Measurements from ENCODE around the gene PTPN1.

Gene PTPN1

DNA sequence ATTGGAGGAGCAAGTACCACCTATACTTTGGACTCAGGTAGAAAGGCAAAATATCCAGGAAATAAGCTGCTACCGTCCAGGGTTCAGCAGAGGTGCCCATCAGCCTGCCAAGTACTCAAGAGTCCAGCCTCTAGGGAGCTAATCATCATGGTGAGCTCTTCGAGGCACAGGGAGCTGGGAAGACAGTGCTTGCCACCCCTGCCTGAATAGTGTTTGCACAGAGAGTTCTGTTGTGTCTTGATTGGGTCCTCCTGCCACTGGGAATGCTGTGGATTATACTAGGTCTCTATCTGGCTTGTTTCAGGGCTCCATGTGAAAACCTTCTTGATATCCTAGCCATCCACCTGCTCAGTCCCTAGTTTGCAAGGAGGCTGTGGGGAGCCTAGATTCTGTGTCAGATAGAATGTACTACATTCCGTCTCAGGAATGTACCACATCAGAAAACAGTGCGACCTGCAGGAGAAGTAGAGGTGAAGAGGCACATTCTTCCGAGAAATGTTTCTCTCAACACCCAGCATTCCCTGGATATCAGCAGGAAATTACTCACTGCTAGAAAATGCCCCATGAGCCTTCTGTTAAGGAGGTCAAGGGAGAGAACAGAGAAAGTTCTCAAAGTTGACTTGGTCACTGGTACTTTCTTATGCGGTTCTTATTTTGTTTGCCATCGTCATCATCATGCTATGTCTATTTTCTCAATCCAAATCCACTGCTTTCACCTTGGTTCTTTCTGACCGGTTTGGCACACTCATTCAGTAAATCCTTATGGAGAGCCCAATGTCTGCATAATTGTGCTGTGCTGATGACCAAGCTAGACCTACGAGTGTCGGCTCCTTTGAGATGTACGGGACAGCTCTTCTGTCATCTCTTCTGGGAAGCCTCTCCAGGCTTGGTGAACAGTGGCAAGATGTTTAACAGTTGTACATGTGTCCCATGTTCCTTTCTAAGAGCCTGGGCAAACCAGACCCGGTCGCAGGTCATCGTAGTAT is 30.7 kb downstream of the PTPN1 start:
- H3K9ac ChIP-seq (ENCODE audit: low read depth, low read length), result no peak overlapping the region
- H3K9me3 ChIP-seq (ENCODE audit: insufficient read depth, low read depth, low read length), result no peaks in the 10 kb centered on the region
- H3K36me3 ChIP-seq (ENCODE audit: insufficient read depth, low read depth, low read length), result no peaks in the 10 kb centered on the region
- no peaks in the 10 kb centered on the region for H3K27me3 ChIP-seq (ENCODE audit: insufficient read depth, low read length)
- peaks cover 5% of the 10 kb centered on the region; the same call in 1 of the 2 replicates for H3K4me1 ChIP-seq (ENCODE audit: insufficient read depth, low read length)
- no peak overlapping the region for H3K27ac ChIP-seq (ENCODE audit: low read length)
- no peak overlapping the region for H3K4me3 ChIP-seq (ENCODE audit: low read length)

GRCh38 chr20:50541606-50542041 is 31.4 kb downstream of the PTPN1 start:
- Histone ChIP-seq H3K9ac (ENCODE audit: low read depth, low read length) (no peak overlapping the region), H3K36me3 (ENCODE audit: insufficient read depth, low read depth, low read length) (no peaks in the 10 kb centered on the region), H3K27me3 (ENCODE audit: insufficient read depth, low read length) (no peaks in the 10 kb centered on the region), H3K9me3 (ENCODE audit: insufficient read depth, low read depth, low read length) (no peaks in the 10 kb centered on the region), H3K4me1 (ENCODE audit: insufficient read depth, low read length) (peaks cover 5% of the 10 kb centered on the region; the same call in 1 of the 2 replicates), H3K27ac (ENCODE audit: low read length) (no peak overlapping the region), H3K4me3 (ENCODE audit: low read length) (no peak overlapping the region)

- H3K27me3 ChIP-seq (ENCODE audit: insufficient read depth, low read length), result no peaks in the 10 kb centered on the region
- no peak overlapping the region for H3K27ac ChIP-seq (ENCODE audit: low read length)
- H3K9ac ChIP-seq (ENCODE audit: low read depth, low read length), result no peak overlapping the region
- no peaks in the 10 kb centered on the region for H3K36me3 ChIP-seq (ENCODE audit: insufficient read depth, low read depth, low read length)
- H3K9me3 ChIP-seq (ENCODE audit: insufficient read depth, low read depth, low read length), result no peaks in the 10 kb centered on the region
- no peak overlapping the region for H3K4me3 ChIP-seq (ENCODE audit: low read length)
- peaks cover 5% of the 10 kb centered on the region; the same call in 1 of the 2 replicates for H3K4me1 ChIP-seq (ENCODE audit: insufficient read depth, low read length)
Measured at GRCh38 chr20:50543326-50543725, 33.1 kb downstream of the PTPN1 start.

DNA sequence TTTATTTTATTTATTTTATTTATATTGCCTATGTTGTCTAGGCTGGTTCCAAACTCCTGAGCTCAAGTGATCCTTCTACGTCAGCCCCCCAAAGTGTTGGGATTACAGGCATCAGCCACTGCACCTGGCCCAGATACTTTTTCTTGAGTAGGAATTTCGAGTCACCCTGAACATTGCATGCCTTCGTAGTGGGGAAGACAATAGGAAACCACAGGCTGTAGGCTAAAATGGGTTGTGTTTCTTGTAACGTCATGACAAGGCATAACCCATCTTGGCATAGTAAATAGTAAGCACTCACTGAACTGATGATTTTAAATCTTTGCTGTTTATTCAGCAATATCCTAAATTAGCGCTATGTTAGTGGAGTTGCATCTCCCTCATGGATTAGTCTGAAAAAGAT is 34.9 kb downstream of the PTPN1 start:
- H3K27me3 ChIP-seq (ENCODE audit: insufficient read depth, low read length), result no peaks in the 10 kb centered on the region

DNA sequence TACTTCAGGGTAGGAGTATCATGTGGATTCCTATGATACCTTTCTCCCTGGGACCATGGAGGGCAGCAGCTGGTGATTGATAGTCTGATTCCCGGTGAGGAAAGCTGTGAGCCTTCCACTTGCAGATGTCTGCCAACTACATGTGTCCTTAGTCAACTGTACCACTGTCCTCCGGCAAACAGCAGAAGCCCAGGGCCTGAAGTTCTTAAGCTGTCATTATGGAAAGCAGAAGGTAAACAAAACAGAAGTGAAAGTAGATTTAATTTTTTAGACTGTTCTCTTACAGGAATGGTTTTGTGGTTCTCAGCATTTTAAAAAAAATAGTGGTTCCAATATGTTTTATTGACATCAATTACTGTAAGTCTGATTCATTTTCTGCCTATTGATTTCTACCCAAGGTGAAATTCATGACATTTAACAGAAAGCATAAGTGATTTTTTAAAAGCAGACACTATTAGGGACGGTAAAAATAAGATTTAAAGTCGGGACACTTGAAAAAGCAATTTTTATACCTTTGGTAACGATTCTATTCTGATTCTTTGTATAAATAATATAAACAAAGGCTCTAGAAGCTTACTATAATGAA is 36.6 kb downstream of the PTPN1 start:
- Histone ChIP-seq H3K36me3 (ENCODE audit: insufficient read depth, low read depth, low read length) (no peaks in the 10 kb centered on the region), H3K9ac (ENCODE audit: low read depth, low read length) (no peak overlapping the region), H3K27ac (ENCODE audit: low read length) (no peak overlapping the region)

More for the DNA sequence above, 34.9 kb downstream of the PTPN1 start:
- H3K4me1 ChIP-seq (ENCODE audit: insufficient read depth, low read length), result peaks cover 5% of the 10 kb centered on the region; the same call in 1 of the 2 replicates
- H3K9me3 ChIP-seq (ENCODE audit: insufficient read depth, low read depth, low read length), result no peaks in the 10 kb centered on the region
- H3K4me3 ChIP-seq (ENCODE audit: low read length), result no peak overlapping the region
- H3K9ac ChIP-seq (ENCODE audit: low read depth, low read length), result no peak overlapping the region
- no peaks in the 10 kb centered on the region for H3K36me3 ChIP-seq (ENCODE audit: insufficient read depth, low read depth, low read length)
- no peak overlapping the region for H3K27ac ChIP-seq (ENCODE audit: low read length)

GRCh38 chr20:50547964-50548363 is 37.8 kb downstream of the PTPN1 start:
- Histone ChIP-seq H3K4me1 (ENCODE audit: insufficient read depth, low read length) (no peaks in the 10 kb centered on the region), H3K36me3 (ENCODE audit: insufficient read depth, low read depth, low read length) (no peaks in the 10 kb centered on the region), H3K9me3 (ENCODE audit: insufficient read depth, low read depth, low read length) (no peaks in the 10 kb centered on the region), H3K27ac (ENCODE audit: low read length) (no peak overlapping the region), H3K27me3 (ENCODE audit: insufficient read depth, low read length) (no peaks in the 10 kb centered on the region), H3K4me3 (ENCODE audit: low read length) (no peak overlapping the region), H3K9ac (ENCODE audit: low read depth, low read length) (no peak overlapping the region)

More for the DNA sequence above, 36.6 kb downstream of the PTPN1 start:
- no peak overlapping the region for H3K4me3 ChIP-seq (ENCODE audit: low read length)
- H3K9me3 ChIP-seq (ENCODE audit: insufficient read depth, low read depth, low read length), result no peaks in the 10 kb centered on the region
- H3K4me1 ChIP-seq (ENCODE audit: insufficient read depth, low read length), result no peaks in the 10 kb centered on the region
- no peaks in the 10 kb centered on the region for H3K27me3 ChIP-seq (ENCODE audit: insufficient read depth, low read length)

DNA sequence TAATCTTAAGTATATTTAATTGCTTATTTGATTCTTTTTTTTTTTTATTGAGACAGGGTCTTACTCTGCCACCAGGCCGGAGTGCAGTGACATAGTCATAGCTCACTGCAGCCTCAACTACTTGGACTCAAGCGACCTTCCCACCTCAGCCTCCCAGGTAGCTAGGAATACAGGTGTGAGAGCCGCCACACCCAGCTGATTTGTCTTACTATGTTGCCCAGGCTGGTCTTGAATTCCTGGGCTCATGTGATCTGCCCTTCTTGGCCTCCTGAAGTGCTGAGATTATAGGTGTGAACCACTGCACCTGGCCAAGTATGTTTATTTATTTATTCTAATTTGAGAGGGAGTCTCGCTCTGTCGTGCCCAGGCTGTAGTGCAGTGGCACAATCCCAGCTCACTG is 38.2 kb downstream of the PTPN1 start:
- Histone ChIP-seq H3K27ac (ENCODE audit: low read length) (no peak overlapping the region), H3K4me3 (ENCODE audit: low read length) (no peak overlapping the region), H3K36me3 (ENCODE audit: insufficient read depth, low read depth, low read length) (no peaks in the 10 kb centered on the region), H3K27me3 (ENCODE audit: insufficient read depth, low read length) (no peaks in the 10 kb centered on the region), H3K9me3 (ENCODE audit: insufficient read depth, low read depth, low read length) (no peaks in the 10 kb centered on the region), H3K9ac (ENCODE audit: low read depth, low read length) (no peak overlapping the region), H3K4me1 (ENCODE audit: insufficient read depth, low read length) (no peaks in the 10 kb centered on the region)

DNA sequence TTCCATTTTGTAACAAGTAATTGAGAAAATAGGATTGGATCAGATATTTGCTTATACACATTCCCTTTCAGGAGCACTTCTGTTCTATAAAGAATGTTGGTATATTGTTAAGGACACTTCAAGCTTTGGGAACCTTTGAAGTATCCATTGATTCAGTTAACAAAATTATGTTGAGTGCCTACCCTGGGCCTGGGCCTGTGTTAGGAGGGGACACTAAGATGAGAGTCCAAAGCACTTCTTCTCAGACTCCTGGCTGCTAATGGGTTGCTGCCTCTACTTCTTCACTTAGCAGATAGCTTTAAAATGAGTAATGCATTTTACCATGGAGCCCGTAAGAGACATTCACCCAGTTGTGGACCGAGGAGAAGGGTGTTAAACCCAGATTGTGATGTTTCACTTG is 40.3 kb downstream of the PTPN1 start:
- H3K9ac ChIP-seq (ENCODE audit: low read depth, low read length), result no peak overlapping the region
- no peak overlapping the region for H3K4me3 ChIP-seq (ENCODE audit: low read length)
- no peaks in the 10 kb centered on the region for H3K9me3 ChIP-seq (ENCODE audit: insufficient read depth, low read depth, low read length)
- H3K4me1 ChIP-seq (ENCODE audit: insufficient read depth, low read length), result no peaks in the 10 kb centered on the region
- no peak overlapping the region for H3K27ac ChIP-seq (ENCODE audit: low read length)
- H3K36me3 ChIP-seq (ENCODE audit: insufficient read depth, low read depth, low read length), result no peaks in the 10 kb centered on the region
- H3K27me3 ChIP-seq (ENCODE audit: insufficient read depth, low read length), result no peaks in the 10 kb centered on the region

DNA sequence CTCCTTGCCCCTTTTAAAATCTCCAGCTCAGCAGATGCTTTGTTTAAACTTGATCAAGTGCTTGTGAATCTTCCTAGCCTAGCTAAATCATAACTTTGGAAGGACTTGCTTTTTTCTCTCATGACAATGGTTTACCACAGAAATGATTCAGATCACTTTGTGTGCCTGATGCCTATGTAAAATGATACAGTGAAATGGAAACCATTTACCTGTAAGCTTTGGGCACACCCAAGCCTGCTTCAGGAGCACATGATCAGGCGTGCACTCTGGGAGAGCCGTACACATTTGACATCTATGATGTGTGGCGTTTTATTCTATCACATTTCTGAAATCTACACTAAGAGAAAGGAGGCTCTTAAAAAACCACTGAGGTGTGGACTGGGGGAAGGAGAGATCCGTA is 41.1 kb downstream of the PTPN1 start:
- no peaks in the 10 kb centered on the region for H3K9me3 ChIP-seq (ENCODE audit: insufficient read depth, low read depth, low read length)
- H3K4me1 ChIP-seq (ENCODE audit: insufficient read depth, low read length), result no peaks in the 10 kb centered on the region
- no peaks in the 10 kb centered on the region for H3K36me3 ChIP-seq (ENCODE audit: insufficient read depth, low read depth, low read length)
- H3K27me3 ChIP-seq (ENCODE audit: insufficient read depth, low read length), result no peaks in the 10 kb centered on the region
- no peak overlapping the region for H3K27ac ChIP-seq (ENCODE audit: low read length)
- no peak overlapping the region for H3K9ac ChIP-seq (ENCODE audit: low read depth, low read length)
- no peak overlapping the region for H3K4me3 ChIP-seq (ENCODE audit: low read length)

- Histone ChIP-seq H3K27ac (ENCODE audit: low read length) (no peak overlapping the region), H3K4me1 (ENCODE audit: insufficient read depth, low read length) (no peaks in the 10 kb centered on the region), H3K36me3 (ENCODE audit: insufficient read depth, low read depth, low read length) (no peaks in the 10 kb centered on the region), H3K4me3 (ENCODE audit: low read length) (no peak overlapping the region), H3K27me3 (ENCODE audit: insufficient read depth, low read length) (no peaks in the 10 kb centered on the region), H3K9me3 (ENCODE audit: insufficient read depth, low read depth, low read length) (no peaks in the 10 kb centered on the region), H3K9ac (ENCODE audit: low read depth, low read length) (no peak overlapping the region)
Measured at GRCh38 chr20:50552979-50553378, 42.8 kb downstream of the PTPN1 start.

DNA sequence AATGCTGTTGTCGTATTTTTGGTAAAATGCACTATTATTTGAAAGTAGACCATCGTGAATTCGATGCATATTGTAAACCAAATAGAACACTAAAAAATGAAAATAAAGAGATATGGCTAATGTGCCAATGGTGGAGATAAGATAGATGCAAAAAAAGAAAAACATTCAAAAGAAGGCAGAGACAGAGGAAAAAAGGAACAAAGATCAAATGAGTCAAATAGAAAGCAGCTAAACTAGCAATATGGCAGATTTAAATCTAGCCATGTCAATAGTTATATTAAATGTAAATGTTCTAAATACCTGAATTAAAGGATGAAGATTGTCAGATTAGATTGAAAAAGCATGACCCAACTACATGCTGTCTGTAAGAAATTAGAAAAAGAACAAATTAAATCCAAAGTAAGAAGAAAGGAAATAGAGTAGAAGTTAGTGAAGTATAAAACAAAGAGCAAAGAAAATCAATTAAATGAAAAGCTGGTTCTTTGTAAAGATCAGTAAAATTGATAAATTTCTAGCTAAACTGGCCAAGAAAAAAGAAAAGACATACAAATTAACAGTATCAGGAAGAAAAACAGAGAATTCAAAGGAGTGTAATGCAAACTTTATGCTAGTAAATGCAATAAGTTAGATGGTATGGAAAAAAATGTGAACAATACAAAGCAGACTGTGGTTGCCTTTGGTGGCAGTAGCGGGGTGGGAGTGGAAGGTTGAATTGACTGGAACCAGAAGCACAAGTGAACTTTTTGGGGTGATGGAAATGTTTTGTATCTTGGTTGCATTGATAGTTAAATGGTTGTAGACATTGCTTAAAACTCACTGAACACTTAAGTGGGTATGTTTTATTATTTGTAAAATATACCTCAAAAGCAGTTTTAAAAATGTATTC is 44.8 kb downstream of the PTPN1 start:
- no peak overlapping the region for H3K27ac ChIP-seq (ENCODE audit: low read length)
- H3K36me3 ChIP-seq (ENCODE audit: insufficient read depth, low read depth, low read length), result no peaks in the 10 kb centered on the region
- H3K9me3 ChIP-seq (ENCODE audit: insufficient read depth, low read depth, low read length), result no peaks in the 10 kb centered on the region
- no peak overlapping the region for H3K4me3 ChIP-seq (ENCODE audit: low read length)
- no peaks in the 10 kb centered on the region for H3K27me3 ChIP-seq (ENCODE audit: insufficient read depth, low read length)
- H3K9ac ChIP-seq (ENCODE audit: low read depth, low read length), result no peak overlapping the region
- no peaks in the 10 kb centered on the region for H3K4me1 ChIP-seq (ENCODE audit: insufficient read depth, low read length)

Data from iPS-20b (cell line).